Naive thymus-derived CD8-positive, alpha-beta T cell (primary cell): ENCODE measurements around the gene ATP11A. TPM values are rescaled to one million over a fixed set of nuclear protein-coding genes. Genes with fewer than 3 reads are reported as not detected.
A peak's percentile ranks its signal among the peaks of the same experiment; 100 is the strongest.

Experiments used
- ATAC-seq, 2 donors: fragments of 150-1000 bp; cut with Tn5 transposase in 1 of 2; sonication (Bioruptor Pico), chemical (Tn5 transposase) in 1 of 2; 1 replicate in 1 of 2; 2 replicates in 1 of 2; pipeline ENCODE4 v1.10.0; 2021; ENCODE audit warnings: mild to moderate bottlenecking in 2 of 2, moderate library complexity in 2 of 2
- POLR2A ChIA-PET: fragments of 350-600 bp; sonication (Branson Sonifier 250); formaldehyde crosslinking; loops from one replicate; lab custom pipeline; 2021; ENCODE audit warnings: antibody characterized with exemption; lab: Charles Lee
- DNase-seq, 10 donors: peaks; one replicate each; pipeline versions ENCODE4 v3.0.0 to v3.0.0-alpha.2; 2020 to 2022
- H3K27ac Mint-ChIP-seq, 10 donors: one replicate each; pipeline ENCODE4 v1.8.0; 2020 to 2022; ENCODE audit warnings: mild to moderate bottlenecking in 10 of 10, mixed read lengths in 10 of 10, moderate library complexity in 4 of 10, inconsistent platforms in 1 of 10
- H3K27me3 Mint-ChIP-seq, 5 donors: one replicate each; pipeline ENCODE4 v1.8.0; 2021 to 2022; ENCODE audit warnings: mixed read lengths in 5 of 5
- H3K36me3 Mint-ChIP-seq, 3 donors: one replicate each; pipeline ENCODE4 v1.8.0; 2020 to 2022; ENCODE audit warnings: mixed read lengths in 3 of 3, mild to moderate bottlenecking in 2 of 3, inconsistent platforms in 1 of 3
- H3K4me1 Mint-ChIP-seq, 4 donors: one replicate each; pipeline ENCODE4 v1.8.0; 2021 to 2022; ENCODE audit warnings: mixed read lengths in 4 of 4
- H3K4me3 Mint-ChIP-seq, 10 donors: one replicate each; pipeline ENCODE4 v1.8.0; 2020 to 2022; ENCODE audit warnings: mild to moderate bottlenecking in 10 of 10, mixed read lengths in 10 of 10, moderate library complexity in 6 of 10, inconsistent platforms in 1 of 10
- H3K9me3 Mint-ChIP-seq, 9 donors: one replicate each; pipeline ENCODE4 v1.8.0; 2020 to 2022; ENCODE audit warnings: mixed read lengths in 9 of 9, mild to moderate bottlenecking in 3 of 9, inconsistent platforms in 1 of 9, moderate library complexity in 1 of 9
- polyA plus RNA-seq, 3 donors: library from polyadenylated mRNA; unstranded; fragments of 300-500 nt; fragmentation: Illumina TruSeq; gene quantifications; one replicate each; pipeline ENCODE4 v1.2.3, GENCODE V29; 2021
- total RNA-seq, 8 experiments: library from RNA in 2 of 8; stranded (reverse) in 2 of 8; gene quantifications; one replicate each; pipeline ENCODE4 v1.2.3 and lab custom pipeline; 2021 to 2026

ATP11A gene
- total and polyA plus RNA-seq, 5 experiments from 2014 or later, result 0.76 to 23.9 (median 3.1) TPM

DNA sequence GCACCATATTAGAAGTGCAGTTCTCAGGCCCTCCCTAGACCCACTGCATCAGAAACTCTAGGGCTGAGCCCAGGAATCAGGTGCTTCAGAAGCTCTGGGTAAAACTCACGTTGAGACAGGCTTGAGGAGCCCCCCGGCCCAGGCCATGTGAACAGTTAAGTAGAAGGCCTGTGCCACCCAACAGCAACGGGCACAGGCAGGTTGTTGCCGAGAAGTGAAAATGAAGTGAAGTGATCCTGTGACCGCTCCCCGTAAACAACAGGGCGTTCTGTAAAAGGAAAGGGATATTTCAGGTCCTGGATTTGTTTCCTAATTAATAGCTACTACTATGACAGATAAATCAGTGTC lies 128.8 kb downstream of the ATP11A start:
- Mint-ChIP-seq H3K27me3 (no peaks in the 10 kb centered on the region), H3K9me3 (peaks cover 0 to 2% (median 0%) of the 10 kb centered on the region in 9 donors), H3K4me1 (no peaks in the 10 kb centered on the region), H3K4me3 (no peak overlapping the region), H3K36me3 (peaks cover 20 to 75% (median 65%) of the 10 kb centered on the region in 3 donors), H3K27ac (no peak overlapping the region)
- POLR2A ChIA-PET, result no interaction called here
- no peak for ATAC-seq
- DNase-seq, result no peak

DNA sequence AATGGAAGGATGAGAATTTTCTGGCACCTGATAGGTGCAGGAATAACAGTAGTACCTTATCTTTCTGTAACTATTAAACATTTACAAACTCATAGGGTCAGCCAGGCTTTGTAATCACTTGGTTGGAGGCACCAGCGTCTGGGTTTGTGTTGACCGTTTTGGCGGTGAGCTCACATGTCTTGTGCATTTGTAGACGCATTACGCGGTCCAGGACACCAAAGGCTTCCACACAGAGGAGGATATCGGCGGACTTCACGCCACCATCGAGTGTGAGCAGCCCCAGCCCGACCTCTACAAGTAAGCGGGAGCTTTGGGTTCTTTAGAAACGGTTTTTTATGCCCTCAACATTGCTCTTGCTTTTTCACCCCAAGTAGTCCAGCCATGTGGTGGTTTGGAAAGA lies 129.3 kb downstream of the ATP11A start:
- H3K4me3 Mint-ChIP-seq, result no peak overlapping the region
- ATAC-seq (no peak), DNase-seq (no peak)
- no peaks in the 10 kb centered on the region for H3K4me1 Mint-ChIP-seq
- POLR2A ChIA-PET, result no interaction called here
- no peak overlapping the region for H3K27ac Mint-ChIP-seq
- no peaks in the 10 kb centered on the region for H3K27me3 Mint-ChIP-seq
- H3K9me3 Mint-ChIP-seq, result peaks cover 0 to 2% (median 0%) of the 10 kb centered on the region in 9 donors
- H3K36me3 Mint-ChIP-seq, result peaks cover 21 to 78% (median 68%) of the 10 kb centered on the region in 3 donors

DNA sequence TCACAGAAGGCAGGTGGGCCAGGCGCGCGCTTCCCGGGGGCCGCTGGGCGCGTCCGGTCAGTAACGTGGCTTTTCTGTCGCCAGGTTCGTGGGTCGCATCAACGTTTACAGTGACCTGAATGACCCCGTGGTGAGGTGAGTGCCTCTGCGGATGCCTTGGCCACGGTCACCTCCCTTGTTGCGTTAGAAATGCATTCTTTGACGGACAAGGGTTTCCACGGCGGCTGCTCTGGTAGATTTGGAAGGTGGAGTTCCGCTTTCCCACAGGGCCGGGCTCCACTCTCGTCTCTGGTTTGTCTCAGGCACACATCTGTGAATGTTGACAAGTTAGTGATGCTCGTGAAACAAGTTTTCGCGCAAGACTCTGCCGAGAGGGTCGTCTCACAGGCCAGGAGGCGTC lies 130.0 kb downstream of the ATP11A start:
- H3K4me3 Mint-ChIP-seq, result no peak overlapping the region
- H3K4me1 Mint-ChIP-seq, result no peaks in the 10 kb centered on the region
- no peak for ATAC-seq
- peaks cover 0 to 2% (median 0%) of the 10 kb centered on the region in 9 donors for H3K9me3 Mint-ChIP-seq
- DNase-seq, result no peak
- H3K36me3 Mint-ChIP-seq, result peaks cover 22 to 78% (median 67%) of the 10 kb centered on the region in 3 donors
- POLR2A ChIA-PET, result no interaction called here
- no peak overlapping the region for H3K27ac Mint-ChIP-seq
- no peaks in the 10 kb centered on the region for H3K27me3 Mint-ChIP-seq

DNA sequence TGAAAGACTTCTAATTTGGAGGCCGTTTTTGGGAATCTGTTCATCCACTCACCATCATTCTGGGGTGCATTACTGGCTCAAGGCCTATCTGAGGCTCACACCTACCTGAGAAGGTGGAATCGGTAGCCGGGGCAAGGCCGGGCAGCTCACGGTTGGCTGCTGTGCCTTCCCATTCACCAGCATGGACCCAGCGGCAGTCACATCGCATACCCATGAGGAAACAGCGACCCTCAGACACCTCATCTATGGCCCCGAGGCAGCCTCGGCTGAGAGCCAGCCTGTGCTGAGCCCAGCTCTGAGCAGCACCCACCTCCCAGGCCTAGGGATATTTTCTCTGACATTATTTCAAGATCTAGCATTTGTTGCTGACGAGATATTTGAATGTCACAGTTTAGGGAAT lies 130.5 kb downstream of the ATP11A start:
- Mint-ChIP-seq H3K27me3 (no peaks in the 10 kb centered on the region), H3K36me3 (peaks cover 22 to 78% (median 65%) of the 10 kb centered on the region in 3 donors), H3K4me3 (no peak overlapping the region), H3K4me1 (peaks cover 0 to 3% (median 0%) of the 10 kb centered on the region in 4 donors), H3K27ac (no peak overlapping the region), H3K9me3 (peaks cover 0 to 2% (median 0%) of the 10 kb centered on the region in 9 donors)
- POLR2A ChIA-PET, result no interaction called here
- DNase-seq, result no peak
- no peak for ATAC-seq

DNA sequence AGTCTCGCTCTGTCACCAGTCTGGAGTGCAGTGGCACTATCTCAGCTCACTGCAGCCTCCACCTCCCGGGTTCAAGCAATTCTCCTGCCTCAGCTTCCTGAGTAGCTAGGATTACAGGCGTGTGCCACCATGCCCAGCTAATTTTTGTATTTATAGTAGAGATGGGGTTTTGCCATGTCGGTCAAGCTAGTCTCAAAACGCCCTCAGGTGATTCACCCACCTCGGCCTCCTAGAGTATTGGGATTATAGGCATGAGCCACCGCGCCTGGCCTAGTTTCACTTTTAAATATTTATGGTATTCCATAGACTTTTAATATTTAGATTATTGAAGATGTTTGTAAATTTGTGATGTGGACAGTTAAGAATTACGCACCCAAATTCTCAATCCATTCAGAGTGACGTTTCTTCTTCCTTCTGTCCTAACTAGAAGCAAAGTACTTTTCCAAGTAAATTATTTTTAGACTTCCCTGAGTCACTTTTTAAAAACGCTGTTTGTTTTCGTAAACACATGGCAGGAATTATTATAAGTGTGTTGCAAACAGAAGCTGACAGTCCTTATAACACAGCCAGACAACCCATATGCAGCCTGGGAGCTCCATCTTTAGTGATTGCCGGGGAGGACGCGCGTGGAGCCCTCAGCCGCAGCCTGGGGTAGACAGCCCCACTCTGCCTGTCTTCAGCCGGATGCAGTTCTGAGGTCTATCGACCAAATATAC lies 131.7 kb downstream of the ATP11A start:
- peaks cover 0 to 3% (median 0%) of the 10 kb centered on the region in 4 donors for H3K4me1 Mint-ChIP-seq
- H3K36me3 Mint-ChIP-seq, result peaks cover 13 to 78% (median 65%) of the 10 kb centered on the region in 3 donors
- no peaks in the 10 kb centered on the region for H3K9me3 Mint-ChIP-seq
- no peaks in the 10 kb centered on the region for H3K27me3 Mint-ChIP-seq
- H3K27ac Mint-ChIP-seq, result no peak overlapping the region
- no peak for DNase-seq
- ATAC-seq, result no peak
- POLR2A ChIA-PET, result no interaction called here
- H3K4me3 Mint-ChIP-seq, result no peak overlapping the region

DNA sequence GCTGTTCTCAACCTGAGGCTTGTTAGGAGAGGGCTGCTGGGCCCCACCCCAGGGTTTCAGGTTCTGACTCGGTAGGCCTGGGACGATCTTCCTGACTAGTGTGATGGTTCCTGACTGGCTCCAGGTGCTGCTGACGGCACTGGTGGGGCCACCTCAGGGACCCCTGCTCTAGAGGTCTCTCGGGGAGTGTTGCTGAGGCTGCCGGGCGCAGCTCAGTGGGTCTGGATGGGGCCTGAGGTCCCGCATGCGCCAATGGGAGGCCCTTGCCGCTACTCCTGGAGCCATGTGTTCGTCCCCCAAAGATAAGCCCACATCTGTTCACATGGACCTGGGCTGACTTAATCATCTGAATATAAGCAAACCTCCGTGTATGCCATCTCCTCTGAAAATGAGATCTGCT lies 133.0 kb downstream of the ATP11A start:
- no peaks in the 10 kb centered on the region for H3K9me3 Mint-ChIP-seq
- H3K4me3 Mint-ChIP-seq, result no peak overlapping the region
- no peak overlapping the region for H3K27ac Mint-ChIP-seq
- POLR2A ChIA-PET, result no interaction called here
- DNase-seq (no peak), ATAC-seq (no peak)
- peaks cover 0 to 3% (median 0%) of the 10 kb centered on the region in 4 donors for H3K4me1 Mint-ChIP-seq
- no peaks in the 10 kb centered on the region for H3K27me3 Mint-ChIP-seq
- H3K36me3 Mint-ChIP-seq, result peaks cover 10 to 76% (median 57%) of the 10 kb centered on the region in 3 donors

DNA sequence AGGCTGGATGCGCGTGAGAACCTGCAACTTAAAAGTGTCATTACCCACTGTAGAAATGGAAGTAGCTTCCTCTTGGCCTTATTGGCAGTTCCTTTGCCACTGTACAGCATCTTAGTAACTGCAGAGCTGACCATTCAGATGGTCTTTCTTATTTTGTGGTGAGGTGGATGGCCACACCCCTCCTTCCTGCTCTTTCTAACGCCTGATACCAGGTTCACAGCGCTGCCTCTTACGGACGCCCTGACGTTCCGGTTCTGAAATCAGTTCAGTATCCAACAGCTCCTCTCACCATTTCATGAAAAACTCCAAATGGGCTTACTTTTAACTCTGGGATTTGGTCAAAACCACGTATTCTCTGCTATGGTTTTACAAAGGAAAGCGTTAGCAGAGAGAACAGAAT lies 134.6 kb downstream of the ATP11A start:
- peak overlapping the region in 1 of 10 donors; percentile 15 for H3K27ac Mint-ChIP-seq
- no peaks in the 10 kb centered on the region for H3K27me3 Mint-ChIP-seq
- H3K9me3 Mint-ChIP-seq, result no peaks in the 10 kb centered on the region
- POLR2A ChIA-PET, result no interaction called here
- H3K4me3 Mint-ChIP-seq, result no peak overlapping the region
- ATAC-seq (no peak), DNase-seq (no peak)
- peaks cover 0 to 3% (median 0%) of the 10 kb centered on the region in 4 donors for H3K4me1 Mint-ChIP-seq
- peaks cover 7 to 73% (median 46%) of the 10 kb centered on the region in 3 donors for H3K36me3 Mint-ChIP-seq

DNA sequence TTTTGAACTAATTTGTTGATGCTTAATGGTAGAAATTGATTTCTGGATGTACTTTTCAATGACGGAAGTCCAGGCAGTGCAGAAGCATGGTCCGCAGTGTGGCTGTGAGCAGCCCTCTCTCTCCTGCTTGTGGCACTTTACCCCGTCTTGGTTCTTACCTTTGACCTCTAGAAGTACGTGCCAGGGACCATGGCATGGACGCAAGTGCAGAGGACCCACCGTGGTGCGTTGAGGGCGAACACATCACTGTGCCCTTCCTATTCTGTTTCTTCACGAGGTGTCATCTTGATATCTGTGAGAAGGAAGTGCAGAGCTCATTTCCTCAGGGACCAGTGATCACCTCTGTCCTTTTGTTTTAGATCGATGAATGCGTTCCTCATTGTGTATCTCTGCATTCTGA lies 135.2 kb downstream of the ATP11A start:
- H3K36me3 Mint-ChIP-seq, result peaks cover 7 to 67% (median 40%) of the 10 kb centered on the region in 3 donors
- no peaks in the 10 kb centered on the region for H3K27me3 Mint-ChIP-seq
- peaks cover 0 to 3% (median 0%) of the 10 kb centered on the region in 4 donors for H3K4me1 Mint-ChIP-seq
- DNase-seq (no peak), ATAC-seq (no peak)
- H3K4me3 Mint-ChIP-seq, result no peak overlapping the region
- POLR2A ChIA-PET, result no interaction called here
- H3K9me3 Mint-ChIP-seq, result no peaks in the 10 kb centered on the region
- peak overlapping the region in 1 of 10 donors; percentile 41 for H3K27ac Mint-ChIP-seq

DNA sequence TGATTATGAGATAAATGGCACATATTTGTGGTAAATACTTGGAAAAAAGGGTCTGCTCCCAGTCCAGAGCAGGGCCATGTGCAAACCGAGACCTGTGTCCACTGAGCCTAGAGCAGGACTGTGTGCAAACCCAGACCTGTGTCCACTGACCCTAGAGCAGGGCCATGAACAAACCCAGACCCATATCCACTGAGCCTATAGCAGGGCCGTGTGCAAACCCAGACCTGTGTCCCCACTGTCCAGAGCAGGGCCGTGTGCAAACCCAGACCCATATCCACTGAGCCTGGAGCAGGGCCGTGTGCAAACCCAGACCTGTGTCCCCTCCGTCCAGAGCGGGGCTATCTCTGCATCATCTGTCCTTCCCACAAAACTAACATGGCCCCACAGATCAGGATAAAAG lies 136.0 kb downstream of the ATP11A start:
- Mint-ChIP-seq H3K27me3 (no peaks in the 10 kb centered on the region), H3K4me1 (peaks cover 0 to 3% (median 0%) of the 10 kb centered on the region in 4 donors), H3K9me3 (no peaks in the 10 kb centered on the region), H3K4me3 (no peak overlapping the region), H3K27ac (no peak overlapping the region), H3K36me3 (peaks cover 7 to 62% (median 39%) of the 10 kb centered on the region in 3 donors)
- POLR2A ChIA-PET, result no interaction called here
- DNase-seq (no peak), ATAC-seq (no peak)

DNA sequence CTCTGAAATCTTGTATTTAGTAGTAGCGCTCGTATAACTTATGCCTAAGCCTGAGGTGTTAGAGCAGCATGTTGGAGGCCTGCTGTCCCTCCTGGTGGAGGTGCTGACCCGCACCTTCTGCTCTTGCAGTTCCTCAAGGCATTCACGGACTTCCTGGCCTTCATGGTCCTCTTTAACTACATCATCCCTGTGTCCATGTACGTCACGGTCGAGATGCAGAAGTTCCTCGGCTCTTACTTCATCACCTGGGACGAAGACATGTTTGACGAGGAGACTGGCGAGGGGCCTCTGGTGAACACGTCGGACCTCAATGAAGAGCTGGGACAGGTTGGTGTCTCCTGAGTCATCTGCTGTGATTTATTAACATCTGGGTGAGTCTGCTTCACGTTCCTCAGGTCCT lies 136.7 kb downstream of the ATP11A start:
- Mint-ChIP-seq H3K4me1 (peaks cover 0 to 3% (median 0%) of the 10 kb centered on the region in 4 donors), H3K9me3 (no peaks in the 10 kb centered on the region), H3K27ac (no peak overlapping the region), H3K36me3 (peaks cover 8 to 67% (median 43%) of the 10 kb centered on the region in 3 donors), H3K4me3 (no peak overlapping the region), H3K27me3 (no peaks in the 10 kb centered on the region)
- POLR2A ChIA-PET, result no interaction called here
- ATAC-seq, result no peak
- no peak for DNase-seq

DNA sequence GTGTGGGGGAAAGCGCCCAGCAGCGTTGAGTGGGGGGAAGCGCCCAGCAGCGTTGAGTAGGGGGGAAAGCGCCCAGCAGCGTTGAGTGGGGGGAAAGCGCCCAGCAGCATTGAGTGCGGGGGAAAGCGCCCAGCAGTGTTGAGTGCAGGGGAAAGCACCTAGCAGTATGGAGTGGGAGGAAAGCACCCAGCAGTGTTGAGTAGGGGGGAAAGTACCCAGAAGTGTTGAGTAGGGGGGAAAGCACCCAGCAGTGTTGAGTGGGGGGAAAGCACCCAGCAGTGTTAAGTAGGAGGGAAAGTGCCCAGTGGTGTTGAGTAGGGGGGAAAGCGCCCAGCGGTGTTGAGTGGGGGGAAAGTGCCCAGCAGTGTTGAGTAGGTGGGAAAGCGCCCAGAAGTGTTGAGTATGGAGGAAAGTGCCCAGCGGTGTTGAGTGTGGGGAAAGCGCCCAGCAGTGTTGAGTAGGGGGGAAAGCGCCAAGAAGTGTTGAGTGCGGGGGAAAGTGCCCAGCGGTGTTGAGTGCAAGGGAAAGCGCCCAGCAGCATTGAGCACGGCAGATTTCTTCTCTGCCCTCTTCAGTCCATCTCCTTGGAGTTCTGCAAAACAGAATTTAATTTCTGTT lies 138.4 kb downstream of the ATP11A start:
- Mint-ChIP-seq H3K36me3 (peaks cover 12 to 70% (median 54%) of the 10 kb centered on the region in 3 donors), H3K4me3 (no peak overlapping the region), H3K4me1 (peaks cover 0 to 3% (median 0%) of the 10 kb centered on the region in 4 donors), H3K27ac (no peak overlapping the region), H3K9me3 (no peaks in the 10 kb centered on the region), H3K27me3 (no peaks in the 10 kb centered on the region)
- no peak for DNase-seq
- POLR2A ChIA-PET, result no interaction called here
- ATAC-seq, result no peak

DNA sequence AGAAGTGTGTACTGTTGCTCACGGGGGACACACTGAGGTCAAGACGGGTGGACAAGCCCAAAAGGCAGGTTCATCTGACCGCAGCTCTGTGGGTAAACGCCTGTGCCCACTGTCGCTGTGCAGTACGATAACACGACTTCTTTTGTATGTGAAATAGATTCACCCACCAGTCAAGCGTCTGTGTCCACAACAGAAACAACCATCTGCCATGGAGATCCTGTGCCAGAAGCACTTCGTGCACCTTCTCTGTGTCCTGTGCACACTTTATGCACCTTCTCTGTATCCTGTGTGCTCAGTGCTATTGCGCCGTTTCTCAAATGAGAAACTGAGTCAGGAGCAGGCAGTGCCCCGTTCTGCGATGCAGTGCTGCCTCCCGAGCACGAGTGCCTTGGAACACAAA lies 138.9 kb downstream of the ATP11A start:
- DNase-seq, result no peak
- H3K27me3 Mint-ChIP-seq, result no peaks in the 10 kb centered on the region
- no peak overlapping the region for H3K4me3 Mint-ChIP-seq
- ATAC-seq, result no peak
- H3K9me3 Mint-ChIP-seq, result no peaks in the 10 kb centered on the region
- no peak overlapping the region for H3K27ac Mint-ChIP-seq
- POLR2A ChIA-PET, result no interaction called here
- peaks cover 0 to 3% (median 0%) of the 10 kb centered on the region in 4 donors for H3K4me1 Mint-ChIP-seq
- peaks cover 12 to 74% (median 57%) of the 10 kb centered on the region in 3 donors for H3K36me3 Mint-ChIP-seq

DNA sequence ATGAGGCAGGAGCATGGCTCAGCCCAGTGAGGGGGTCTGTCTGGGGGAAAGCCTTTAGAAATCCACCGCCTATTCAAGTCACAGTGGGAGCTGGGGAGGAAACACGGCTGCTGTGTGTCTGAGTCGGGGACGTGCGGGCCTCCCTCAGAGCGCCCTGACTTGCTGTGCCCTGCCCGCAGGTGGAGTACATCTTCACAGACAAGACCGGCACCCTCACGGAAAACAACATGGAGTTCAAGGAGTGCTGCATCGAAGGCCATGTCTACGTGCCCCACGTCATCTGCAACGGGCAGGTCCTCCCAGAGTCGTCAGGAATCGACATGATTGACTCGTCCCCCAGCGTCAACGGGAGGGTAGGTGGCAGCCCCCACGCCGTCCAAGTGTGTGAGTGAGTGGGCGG lies 141.4 kb downstream of the ATP11A start:
- POLR2A ChIA-PET, result no interaction called here
- Mint-ChIP-seq H3K4me3 (no peak overlapping the region), H3K36me3 (peaks cover 5 to 70% (median 46%) of the 10 kb centered on the region in 3 donors)

More for the DNA sequence above, 141.4 kb downstream of the ATP11A start:
- DNase-seq (no peak), ATAC-seq (no peak)
- H3K27me3 Mint-ChIP-seq, result no peaks in the 10 kb centered on the region
- no peak overlapping the region for H3K27ac Mint-ChIP-seq
- no peaks in the 10 kb centered on the region for H3K9me3 Mint-ChIP-seq
- H3K4me1 Mint-ChIP-seq, result no peaks in the 10 kb centered on the region
